ENCODE data around the gene CTIF. TPM values are rescaled to one million over a fixed set of nuclear protein-coding genes. Genes with fewer than 3 reads are reported as not detected.

Gene CTIF
- total and polyA plus RNA-seq, 2 experiments from 2014 or later: 22.1 to 27.9 TPM

DNA sequence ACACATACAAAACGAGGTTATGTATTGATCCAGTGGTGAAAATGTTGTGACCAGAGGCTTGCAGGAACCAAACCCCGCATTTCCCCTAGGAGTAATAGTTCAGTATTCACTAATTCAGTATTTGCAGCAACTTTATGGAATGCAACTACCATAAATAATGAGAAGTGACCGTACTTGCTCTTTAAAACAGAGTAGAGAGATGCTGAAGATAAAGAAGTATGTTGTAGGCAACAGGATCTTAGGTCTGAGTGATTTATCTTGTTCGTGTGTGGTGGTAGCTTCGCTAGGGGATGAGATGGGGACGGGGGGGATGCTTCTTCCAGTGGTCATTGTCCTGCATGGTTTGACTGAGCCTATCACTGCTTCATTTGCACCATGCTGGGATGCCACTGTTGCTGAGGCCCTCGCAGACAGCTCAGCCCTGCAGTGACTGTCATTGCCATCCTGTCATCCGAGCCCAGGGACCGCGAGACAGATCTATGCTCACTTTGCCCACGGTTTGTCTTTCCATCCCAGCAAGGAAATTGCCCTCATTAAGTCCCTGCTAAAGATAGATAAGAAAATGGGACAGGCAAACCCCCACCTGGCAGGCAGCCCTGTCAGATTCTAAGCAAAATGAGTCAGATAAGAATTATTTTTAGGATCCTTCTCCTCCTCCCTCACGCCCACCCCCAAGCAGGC lies 181.3 kb downstream of the CTIF start:
- no peak overlapping the region for H3K27ac ChIP-seq
- peaks cover 7% of the 10 kb centered on the region for H3K4me1 ChIP-seq (ENCODE audit: insufficient read depth)
- H2AFZ ChIP-seq: no peak overlapping the region
- no peak overlapping the region for H3K4me2 ChIP-seq
- TF ChIP-seq EZH2 (IDR thresholded peaks at IDR 0.05; ENCODE audit: borderline replicate concordance): no peak
- TF ChIP-seq, protein P1, sequence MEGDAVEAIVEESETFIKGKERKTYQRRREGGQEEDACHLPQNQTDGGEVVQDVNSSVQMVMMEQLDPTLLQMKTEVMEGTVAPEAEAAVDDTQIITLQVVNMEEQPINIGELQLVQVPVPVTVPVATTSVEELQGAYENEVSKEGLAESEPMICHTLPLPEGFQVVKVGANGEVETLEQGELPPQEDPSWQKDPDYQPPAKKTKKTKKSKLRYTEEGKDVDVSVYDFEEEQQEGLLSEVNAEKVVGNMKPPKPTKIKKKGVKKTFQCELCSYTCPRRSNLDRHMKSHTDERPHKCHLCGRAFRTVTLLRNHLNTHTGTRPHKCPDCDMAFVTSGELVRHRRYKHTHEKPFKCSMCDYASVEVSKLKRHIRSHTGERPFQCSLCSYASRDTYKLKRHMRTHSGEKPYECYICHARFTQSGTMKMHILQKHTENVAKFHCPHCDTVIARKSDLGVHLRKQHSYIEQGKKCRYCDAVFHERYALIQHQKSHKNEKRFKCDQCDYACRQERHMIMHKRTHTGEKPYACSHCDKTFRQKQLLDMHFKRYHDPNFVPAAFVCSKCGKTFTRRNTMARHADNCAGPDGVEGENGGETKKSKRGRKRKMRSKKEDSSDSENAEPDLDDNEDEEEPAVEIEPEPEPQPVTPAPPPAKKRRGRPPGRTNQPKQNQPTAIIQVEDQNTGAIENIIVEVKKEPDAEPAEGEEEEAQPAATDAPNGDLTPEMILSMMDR (IDR thresholded peaks at IDR 0.05; ENCODE audit: poor library complexity): no peak
- TF ChIP-seq EZH2phosphoT487 (IDR thresholded peaks at IDR 0.05; ENCODE audit: low read depth, severe bottlenecking, unreplicated experiment): no peak
- no peaks in the 10 kb centered on the region for H3K9me3 ChIP-seq (ENCODE audit: low read depth)
- no peaks in the 10 kb centered on the region for H3K36me3 ChIP-seq (replicated peaks; ENCODE audit: insufficient read depth, low read depth)
- whole genome bisulfite sequencing (ENCODE audit: low lambda C conversion rate, missing lambda C conversion rate): 69% methylated on average over 12 of the region's 12 CpGs
- no peak overlapping the region for H3K4me3 ChIP-seq
- no peaks in the 10 kb centered on the region for H4K20me1 ChIP-seq (ENCODE audit: insufficient read depth, poor library complexity, severe bottlenecking)
- H3K9me2 ChIP-seq (replicated peaks; ENCODE audit: insufficient read depth): no peaks in the 10 kb centered on the region
- no peaks in the 10 kb centered on the region for H3K27me3 ChIP-seq
- no peaks in the 10 kb centered on the region for H3K79me2 ChIP-seq
- no peak for DNase-seq (ENCODE audit: low spot score)

DNA sequence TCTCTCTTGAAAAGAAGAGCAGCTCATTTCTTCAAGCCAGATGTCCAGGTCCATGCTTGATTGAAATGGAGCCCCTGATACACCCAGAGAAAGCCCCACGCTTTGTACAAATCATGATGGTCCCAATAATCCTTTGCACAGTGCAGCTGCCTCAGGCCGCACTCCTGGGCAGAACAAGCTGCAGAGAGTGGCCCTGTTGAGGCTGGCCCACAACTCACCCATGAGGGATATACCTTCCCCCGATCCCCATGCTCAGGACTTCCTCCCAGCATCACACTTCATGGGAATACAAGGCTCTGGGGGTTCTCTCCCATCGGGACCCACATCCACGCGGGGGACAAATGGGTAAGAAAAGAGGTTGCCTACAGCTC lies 181.8 kb downstream of the CTIF start:
- TF ChIP-seq EZH2phosphoT487 (IDR thresholded peaks at IDR 0.05; ENCODE audit: low read depth, severe bottlenecking, unreplicated experiment): no peak
- no peak for TF ChIP-seq EZH2 (IDR thresholded peaks at IDR 0.05; ENCODE audit: borderline replicate concordance)
- TF ChIP-seq, protein P1 (IDR thresholded peaks at IDR 0.05; ENCODE audit: poor library complexity): no peak
- no peaks in the 10 kb centered on the region for H3K79me2 ChIP-seq
- no peaks in the 10 kb centered on the region for H3K27me3 ChIP-seq
- no peaks in the 10 kb centered on the region for H3K9me3 ChIP-seq (ENCODE audit: low read depth)
- no peak overlapping the region for H3K4me3 ChIP-seq
- WGBS (ENCODE audit: low lambda C conversion rate, missing lambda C conversion rate): 89% methylated on average over 6 of the region's 6 CpGs
- no peak overlapping the region for H3K4me2 ChIP-seq
- no peaks in the 10 kb centered on the region for H3K9me2 ChIP-seq (replicated peaks; ENCODE audit: insufficient read depth)
- peaks cover 4% of the 10 kb centered on the region for H3K4me1 ChIP-seq (ENCODE audit: insufficient read depth)
- DNase-seq (ENCODE audit: low spot score): no peak
- H2AFZ ChIP-seq: no peak overlapping the region
- H3K36me3 ChIP-seq (replicated peaks; ENCODE audit: insufficient read depth, low read depth): no peaks in the 10 kb centered on the region
- no peaks in the 10 kb centered on the region for H4K20me1 ChIP-seq (ENCODE audit: insufficient read depth, poor library complexity, severe bottlenecking)
- no peak overlapping the region for H3K27ac ChIP-seq

DNA sequence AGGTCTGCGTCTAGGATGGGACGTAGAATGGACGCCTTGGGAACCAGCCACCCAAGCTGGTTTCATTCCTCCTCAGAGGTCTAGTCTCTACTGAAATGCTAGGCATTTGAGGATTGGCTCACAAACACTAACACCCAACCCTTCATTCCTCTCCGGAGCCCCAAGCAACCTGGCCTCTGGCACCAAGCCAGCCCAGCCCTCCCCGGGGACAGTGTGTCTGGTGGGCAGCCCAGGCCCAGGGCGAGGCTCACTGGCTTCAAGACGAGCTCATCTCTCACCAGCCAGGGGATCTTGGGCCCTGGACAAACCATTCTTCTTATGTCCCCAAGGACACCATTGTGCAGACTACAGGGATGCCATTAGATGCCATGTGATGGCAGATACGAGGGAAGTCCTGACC lies 182.5 kb downstream of the CTIF start:
- Histone ChIP-seq H3K9me3 (ENCODE audit: low read depth) (no peaks in the 10 kb centered on the region), H3K9me2 (replicated peaks; ENCODE audit: insufficient read depth) (no peaks in the 10 kb centered on the region), H3K4me1 (ENCODE audit: insufficient read depth) (peaks cover 4% of the 10 kb centered on the region), H3K36me3 (replicated peaks; ENCODE audit: insufficient read depth, low read depth) (no peaks in the 10 kb centered on the region), H3K4me2 (no peak overlapping the region), H3K27ac (no peak overlapping the region), H2AFZ (no peak overlapping the region), H3K27me3 (no peaks in the 10 kb centered on the region), H4K20me1 (ENCODE audit: insufficient read depth, poor library complexity, severe bottlenecking) (no peaks in the 10 kb centered on the region), H3K4me3 (no peak overlapping the region), H3K79me2 (no peaks in the 10 kb centered on the region)
- TF ChIP-seq, protein P1 (IDR thresholded peaks at IDR 0.05; ENCODE audit: poor library complexity): no peak
- no peak for TF ChIP-seq EZH2phosphoT487 (IDR thresholded peaks at IDR 0.05; ENCODE audit: low read depth, severe bottlenecking, unreplicated experiment)
- TF ChIP-seq EZH2 (IDR thresholded peaks at IDR 0.05; ENCODE audit: borderline replicate concordance): no peak
- WGBS (ENCODE audit: low lambda C conversion rate, missing lambda C conversion rate): 81% methylated on average over 8 of the region's 8 CpGs
- DNase-seq (ENCODE audit: low spot score): no peak

Measured in hepatocyte (in vitro differentiated cells).